Loucy (cell line): ENCODE results near the gene SLC17A3.

Experiments
- CTCF ChIP-seq: fragments of 200-600 bp; sonication (generic); conservative IDR thresholded peaks from 2 replicates; pipeline ENCODE4 v1.5.1; 2014; ENCODE audit warnings: mild to moderate bottlenecking, antibody characterized with exemption, low read length
- EZH2phosphoT487 ChIP-seq: fragments of 200-600 bp; IDR thresholded peaks from 2 replicates; pipeline ENCODE4 v1.6.1; 2018; ENCODE audit warnings: antibody characterized with exemption, mild to moderate bottlenecking, moderate library complexity, borderline replicate concordance

DNA sequence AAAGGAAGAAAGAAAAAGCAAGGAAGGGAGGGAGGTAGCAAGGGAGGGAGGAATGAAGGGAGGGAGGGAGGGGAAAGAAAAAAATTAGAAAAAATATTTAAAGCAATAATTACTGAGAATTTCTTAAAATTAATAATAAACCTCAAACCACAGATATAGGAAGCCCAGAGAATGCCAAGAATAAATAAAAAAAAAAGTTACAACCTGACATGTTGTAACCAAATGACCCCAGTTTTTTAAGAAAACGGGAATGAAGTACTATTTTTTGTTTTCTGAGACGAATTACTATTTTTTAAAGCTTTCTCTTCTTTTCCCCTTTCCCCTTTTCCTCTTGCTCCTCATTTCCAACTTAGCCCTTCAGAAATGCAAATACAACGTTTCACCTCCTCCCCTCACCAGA is 58.8 kb downstream of the SLC17A3 start:
- TF ChIP-seq CTCF (no peak), EZH2phosphoT487 (no peak)
